ENCODE results near the gene CACNG7.

DNA sequence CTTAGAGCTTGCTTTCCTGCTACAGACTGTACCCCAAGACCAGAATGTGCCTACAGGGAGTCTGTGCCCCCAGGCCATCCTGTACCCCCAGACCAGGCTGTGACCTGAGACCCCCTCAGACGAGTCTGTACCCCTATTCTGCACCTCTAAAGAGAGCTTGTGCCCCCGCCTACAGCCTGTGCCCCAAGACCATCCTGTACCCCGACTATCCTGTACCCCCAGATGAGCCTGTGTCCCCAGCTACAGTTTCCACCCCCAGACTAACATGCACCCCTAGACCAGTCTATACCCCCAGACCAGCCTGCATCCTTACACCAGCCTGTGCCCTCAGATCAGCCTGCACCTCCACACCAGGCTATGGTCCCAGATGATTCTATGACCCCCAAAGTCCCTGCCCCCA, 84.4 kb downstream of the CACNG7 start:
- TF ChIP-seq, protein P1, sequence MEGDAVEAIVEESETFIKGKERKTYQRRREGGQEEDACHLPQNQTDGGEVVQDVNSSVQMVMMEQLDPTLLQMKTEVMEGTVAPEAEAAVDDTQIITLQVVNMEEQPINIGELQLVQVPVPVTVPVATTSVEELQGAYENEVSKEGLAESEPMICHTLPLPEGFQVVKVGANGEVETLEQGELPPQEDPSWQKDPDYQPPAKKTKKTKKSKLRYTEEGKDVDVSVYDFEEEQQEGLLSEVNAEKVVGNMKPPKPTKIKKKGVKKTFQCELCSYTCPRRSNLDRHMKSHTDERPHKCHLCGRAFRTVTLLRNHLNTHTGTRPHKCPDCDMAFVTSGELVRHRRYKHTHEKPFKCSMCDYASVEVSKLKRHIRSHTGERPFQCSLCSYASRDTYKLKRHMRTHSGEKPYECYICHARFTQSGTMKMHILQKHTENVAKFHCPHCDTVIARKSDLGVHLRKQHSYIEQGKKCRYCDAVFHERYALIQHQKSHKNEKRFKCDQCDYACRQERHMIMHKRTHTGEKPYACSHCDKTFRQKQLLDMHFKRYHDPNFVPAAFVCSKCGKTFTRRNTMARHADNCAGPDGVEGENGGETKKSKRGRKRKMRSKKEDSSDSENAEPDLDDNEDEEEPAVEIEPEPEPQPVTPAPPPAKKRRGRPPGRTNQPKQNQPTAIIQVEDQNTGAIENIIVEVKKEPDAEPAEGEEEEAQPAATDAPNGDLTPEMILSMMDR (IDR thresholded peaks at IDR 0.05): no peak
- no peak for TF ChIP-seq POLR2A (IDR thresholded peaks at IDR 0.05)

All from right lobe of liver (tissue), 4 donors.